Measurements from ENCODE around the gene STUM.
A peak's percentile ranks its signal among the peaks of the same experiment; 100 is the strongest.

The STUM gene

GRCh38 chr1:226631229-226632000, 82.9 kb downstream of the STUM start:
- DNase-seq (ENCODE audit: low read depth) = no peak
- TF ChIP-seq CTCF (IDR thresholded peaks at IDR 0.05; ENCODE audit: insufficient read depth, low read depth, low read length, missing control alignments) = no peak
- H3K4me3 ChIP-seq (ENCODE audit: low read depth, low read length) = no peak overlapping the region

- no peak for TF ChIP-seq CTCF (IDR thresholded peaks at IDR 0.05; ENCODE audit: insufficient read depth, low read depth, low read length, missing control alignments)
- H3K4me3 ChIP-seq (ENCODE audit: low read depth, low read length) = no peak overlapping the region
- DNase-seq (ENCODE audit: low read depth) = no peak
Measured at GRCh38 chr1:226632169-226632879, 83.8 kb downstream of the STUM start.

GRCh38 chr1:226632922-226633351, 84.4 kb downstream of the STUM start:
- no peak overlapping the region for H3K4me3 ChIP-seq (ENCODE audit: low read depth, low read length)
- no peak for DNase-seq (ENCODE audit: low read depth)
- no peak for TF ChIP-seq CTCF (IDR thresholded peaks at IDR 0.05; ENCODE audit: insufficient read depth, low read depth, low read length, missing control alignments)

GRCh38 chr1:226633541-226634165, 85.1 kb downstream of the STUM start:
- TF ChIP-seq CTCF (IDR thresholded peaks at IDR 0.05; ENCODE audit: insufficient read depth, low read depth, low read length, missing control alignments) = no peak
- no peak for DNase-seq (ENCODE audit: low read depth)
- H3K4me3 ChIP-seq (ENCODE audit: low read depth, low read length) = no peak overlapping the region

GRCh38 chr1:226634166-226634588, 85.6 kb downstream of the STUM start:
- peak; percentile 85 for DNase-seq (ENCODE audit: low read depth)
- H3K4me3 ChIP-seq (ENCODE audit: low read depth, low read length) = no peak overlapping the region
- peak; percentile 95 for TF ChIP-seq CTCF (IDR thresholded peaks at IDR 0.05; ENCODE audit: insufficient read depth, low read depth, low read length, missing control alignments)

GRCh38 chr1:226634611-226635246, 86.2 kb downstream of the STUM start:
- no peak overlapping the region for H3K4me3 ChIP-seq (ENCODE audit: low read depth, low read length)
- TF ChIP-seq CTCF (IDR thresholded peaks at IDR 0.05; ENCODE audit: insufficient read depth, low read depth, low read length, missing control alignments) = no peak
- DNase-seq (ENCODE audit: low read depth) = no peak

Data from GM12865 (cell line).